Measurements from ENCODE around the gene TRIM32. TPM values are rescaled to one million over a fixed set of nuclear protein-coding genes. Genes with fewer than 3 reads are reported as not detected.

TRIM32 gene
- total RNA-seq, 2 experiments from 2014 or later: 13.9 to 17.1 TPM

DNA sequence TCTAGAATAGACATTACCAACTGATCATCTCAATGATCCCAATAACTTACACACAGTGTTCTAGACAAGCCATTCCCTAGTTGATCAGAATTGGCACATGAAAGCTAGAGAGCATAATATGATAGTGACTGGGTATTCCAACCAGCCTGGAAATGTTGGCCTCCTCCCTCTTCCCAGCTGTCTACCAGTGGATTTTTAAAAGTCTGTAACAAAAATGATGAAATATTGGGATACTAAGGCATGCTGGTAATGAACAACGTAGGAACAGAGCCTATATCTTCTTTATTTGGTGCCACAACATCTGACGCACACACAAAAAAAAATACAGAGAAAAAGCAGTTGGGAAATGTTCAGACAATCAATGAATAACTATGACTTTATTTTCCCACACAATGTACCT, 34.8 kb downstream of the TRIM32 start:
- Mint-ChIP-seq H3K27me3 (peaks cover 4% of the 10 kb centered on the region), H3K4me3 (no peak overlapping the region), H3K27ac (no peak overlapping the region), H3K9me3 (no peaks in the 10 kb centered on the region), H3K4me1 (peaks cover 3% of the 10 kb centered on the region), H3K36me3 (ENCODE audit: low read depth) (no peaks in the 10 kb centered on the region)
- no peak for DNase-seq
- CTCF ChIA-PET: interaction anchor here (1.7 kb wide), 1 partner anchor 16 kb away, joined by 4 read pairs; no protein-coding TSS in a partner anchor
- POLR2A ChIA-PET: no interaction called here

DNA sequence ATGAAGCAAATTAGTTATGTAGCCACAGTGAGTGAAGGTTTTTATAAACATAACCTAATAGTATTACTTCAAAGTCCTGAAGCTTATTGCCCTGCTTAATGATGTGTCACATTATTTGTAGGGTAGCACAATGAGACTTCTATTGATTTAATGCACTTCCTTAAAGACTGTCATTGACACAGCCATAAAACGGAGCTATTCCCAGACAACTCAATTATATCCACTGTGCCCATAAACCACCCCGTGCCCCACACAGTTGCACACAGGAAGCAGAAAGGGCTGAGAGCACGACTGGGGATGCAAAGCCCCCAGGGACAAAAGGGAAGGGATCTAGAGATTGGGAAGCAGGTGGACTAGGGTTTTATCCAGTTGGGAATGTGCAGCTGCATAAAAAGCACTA, 37.0 kb downstream of the TRIM32 start:
- ChIA-PET POLR2A (no interaction called here), CTCF (no interaction called here)
- Mint-ChIP-seq H3K4me3 (no peak overlapping the region), H3K9me3 (no peaks in the 10 kb centered on the region), H3K4me1 (no peaks in the 10 kb centered on the region), H3K27me3 (peaks cover 4% of the 10 kb centered on the region), H3K27ac (no peak overlapping the region), H3K36me3 (ENCODE audit: low read depth) (no peaks in the 10 kb centered on the region)
- DNase-seq: no peak

GRCh38 chr9:116726602-116727001, 39.5 kb downstream of the TRIM32 start:
- ChIA-PET CTCF (interaction anchor here (3.2 kb wide), 1 partner anchor 11 kb away, joined by 12 read pairs; no protein-coding TSS in a partner anchor), POLR2A (no interaction called here)
- no peaks in the 10 kb centered on the region for H3K27me3 Mint-ChIP-seq
- H3K27ac Mint-ChIP-seq: no peak overlapping the region
- DNase-seq: no peak
- H3K4me1 Mint-ChIP-seq: no peaks in the 10 kb centered on the region
- H3K36me3 Mint-ChIP-seq (ENCODE audit: low read depth): no peaks in the 10 kb centered on the region
- H3K4me3 Mint-ChIP-seq: no peak overlapping the region
- no peaks in the 10 kb centered on the region for H3K9me3 Mint-ChIP-seq

GRCh38 chr9:116733010-116733641, 46.0 kb downstream of the TRIM32 start:
- no peak overlapping the region for H3K27ac Mint-ChIP-seq
- no peak for DNase-seq
- H3K27me3 Mint-ChIP-seq: no peaks in the 10 kb centered on the region
- CTCF ChIA-PET: no interaction called here
- H3K4me3 Mint-ChIP-seq: no peak overlapping the region
- POLR2A ChIA-PET: no interaction called here
- no peaks in the 10 kb centered on the region for H3K9me3 Mint-ChIP-seq
- no peaks in the 10 kb centered on the region for H3K36me3 Mint-ChIP-seq (ENCODE audit: low read depth)
- peaks cover 2% of the 10 kb centered on the region for H3K4me1 Mint-ChIP-seq

DNA sequence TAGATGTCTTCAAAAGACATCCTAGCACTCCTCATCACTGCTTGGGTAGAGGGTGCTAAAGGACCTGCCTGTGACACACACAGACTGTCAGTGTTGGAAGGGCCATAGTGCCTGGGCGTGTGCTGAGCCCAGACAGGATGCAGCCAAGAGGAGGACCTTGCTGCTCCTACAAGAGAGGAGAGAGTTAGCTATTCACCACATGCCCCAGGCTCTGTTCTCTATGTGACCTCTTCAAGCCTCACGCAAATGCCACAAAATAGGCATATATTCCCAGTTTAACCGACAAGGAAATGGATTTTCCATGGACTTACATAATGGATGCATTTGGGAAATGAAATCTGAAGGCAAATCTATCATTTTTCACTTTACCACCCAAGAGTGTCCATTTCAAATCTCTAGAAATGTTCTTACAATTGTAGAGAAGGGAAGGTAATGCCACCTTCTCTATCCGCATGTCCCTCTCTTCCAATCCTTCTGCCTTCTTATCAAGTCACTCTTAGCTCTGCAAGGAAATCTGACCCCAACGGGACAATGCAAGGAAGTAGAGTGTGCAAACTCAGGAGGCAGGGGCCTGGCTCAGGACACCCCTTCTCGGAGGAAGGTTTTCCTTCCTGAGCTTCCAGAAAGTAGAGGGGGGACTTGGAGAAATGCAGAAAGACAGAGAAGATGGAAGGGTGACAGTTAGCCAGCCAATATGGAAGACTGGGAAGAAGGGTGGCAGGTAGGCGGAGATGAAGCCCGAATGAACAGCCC, 49.5 kb downstream of the TRIM32 start:
- Mint-ChIP-seq H3K27ac (no peak overlapping the region), H3K4me1 (peaks cover 2% of the 10 kb centered on the region), H3K9me3 (no peaks in the 10 kb centered on the region), H3K4me3 (no peak overlapping the region), H3K27me3 (no peaks in the 10 kb centered on the region), H3K36me3 (ENCODE audit: low read depth) (no peaks in the 10 kb centered on the region)
- no peak for DNase-seq
- ChIA-PET POLR2A (no interaction called here), CTCF (interaction anchor here (0.9 to 2.6 kb wide), 10 partner anchors 10 to 675 kb away, joined by 3 to 37 read pairs (median 4); no protein-coding TSS in a partner anchor)

- H3K9me3 Mint-ChIP-seq: no peaks in the 10 kb centered on the region
- no peaks in the 10 kb centered on the region for H3K36me3 Mint-ChIP-seq (ENCODE audit: low read depth)
- peaks cover 2% of the 10 kb centered on the region for H3K4me1 Mint-ChIP-seq
- ChIA-PET POLR2A (no interaction called here), CTCF (interaction anchor here (0.9 to 2.6 kb wide), 10 partner anchors 11 to 674 kb away, joined by 3 to 37 read pairs (median 4); no protein-coding TSS in a partner anchor)
- peak; percentile 61 for DNase-seq
- H3K27me3 Mint-ChIP-seq: no peaks in the 10 kb centered on the region
- H3K27ac Mint-ChIP-seq: no peak overlapping the region
- H3K4me3 Mint-ChIP-seq: no peak overlapping the region
Observed at GRCh38 chr9:116737152-116737546, 50.0 kb downstream of the TRIM32 start.

- Mint-ChIP-seq H3K27me3 (no peaks in the 10 kb centered on the region), H3K4me3 (no peak overlapping the region), H3K9me3 (no peaks in the 10 kb centered on the region), H3K36me3 (ENCODE audit: low read depth) (no peaks in the 10 kb centered on the region), H3K4me1 (peaks cover 2% of the 10 kb centered on the region), H3K27ac (no peak overlapping the region)
- ChIA-PET CTCF (no interaction called here), POLR2A (no interaction called here)
- no peak for DNase-seq
Observed at GRCh38 chr9:116741086-116741740, 54.1 kb downstream of the TRIM32 start.

DNA sequence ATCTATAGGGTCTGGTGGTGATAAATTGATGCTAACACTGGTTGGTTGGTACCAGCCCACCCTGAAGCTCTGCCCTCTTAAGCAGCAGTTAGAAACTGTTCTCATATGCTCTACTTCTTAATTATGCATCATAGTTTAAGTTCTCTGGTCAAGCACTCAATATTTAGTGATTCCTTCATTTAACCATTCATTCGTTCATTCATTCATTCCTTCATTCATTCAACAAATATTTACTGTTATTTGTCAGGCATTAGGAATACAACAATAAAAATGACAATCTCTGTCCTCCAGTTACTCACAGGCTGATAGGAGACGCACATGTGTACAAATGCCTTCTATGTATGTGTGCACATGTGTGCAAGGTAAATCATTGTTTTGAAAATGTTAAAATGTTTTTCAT, 54.6 kb downstream of the TRIM32 start:
- Mint-ChIP-seq H3K27ac (no peak overlapping the region), H3K36me3 (ENCODE audit: low read depth) (no peaks in the 10 kb centered on the region), H3K4me1 (peaks cover 2% of the 10 kb centered on the region), H3K9me3 (no peaks in the 10 kb centered on the region), H3K4me3 (no peak overlapping the region), H3K27me3 (no peaks in the 10 kb centered on the region)
- DNase-seq: no peak
- CTCF ChIA-PET: no interaction called here
- POLR2A ChIA-PET: no interaction called here

DNA sequence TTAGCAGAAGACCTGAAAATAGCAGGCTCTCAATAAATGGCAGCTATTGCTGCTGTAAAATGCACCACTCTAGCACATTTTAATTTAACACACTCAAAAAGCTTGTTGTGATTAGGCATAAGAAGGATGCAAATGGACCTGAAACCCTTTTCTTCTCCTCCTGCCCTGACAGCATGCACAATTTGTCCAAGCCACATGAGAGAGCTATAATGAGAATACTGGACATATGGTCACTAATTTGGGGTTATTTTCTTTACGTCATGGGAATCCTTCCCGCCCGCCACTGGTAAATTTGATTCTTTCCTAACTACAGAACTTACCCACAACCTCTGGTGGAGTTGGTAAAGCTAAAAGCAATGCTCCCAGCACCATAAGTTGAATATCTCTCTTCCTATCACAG, 62.1 kb downstream of the TRIM32 start:
- CTCF ChIA-PET: interaction anchor here (0.7 kb wide), 1 partner anchor 12 kb away, joined by 3 read pairs; no protein-coding TSS in a partner anchor
- peaks cover 5% of the 10 kb centered on the region for H3K27me3 Mint-ChIP-seq
- no peak for DNase-seq
- H3K4me1 Mint-ChIP-seq: no peaks in the 10 kb centered on the region
- H3K36me3 Mint-ChIP-seq (ENCODE audit: low read depth): no peaks in the 10 kb centered on the region
- POLR2A ChIA-PET: no interaction called here
- no peak overlapping the region for H3K4me3 Mint-ChIP-seq
- H3K9me3 Mint-ChIP-seq: no peaks in the 10 kb centered on the region
- H3K27ac Mint-ChIP-seq: no peak overlapping the region

GRCh38 chr9:116749772-116750171, 62.7 kb downstream of the TRIM32 start:
- Mint-ChIP-seq H3K4me3 (no peak overlapping the region), H3K9me3 (no peaks in the 10 kb centered on the region), H3K27ac (no peak overlapping the region), H3K27me3 (peaks cover 5% of the 10 kb centered on the region), H3K36me3 (ENCODE audit: low read depth) (no peaks in the 10 kb centered on the region), H3K4me1 (no peaks in the 10 kb centered on the region)
- ChIA-PET POLR2A (no interaction called here), CTCF (no interaction called here)
- DNase-seq: no peak

DNA sequence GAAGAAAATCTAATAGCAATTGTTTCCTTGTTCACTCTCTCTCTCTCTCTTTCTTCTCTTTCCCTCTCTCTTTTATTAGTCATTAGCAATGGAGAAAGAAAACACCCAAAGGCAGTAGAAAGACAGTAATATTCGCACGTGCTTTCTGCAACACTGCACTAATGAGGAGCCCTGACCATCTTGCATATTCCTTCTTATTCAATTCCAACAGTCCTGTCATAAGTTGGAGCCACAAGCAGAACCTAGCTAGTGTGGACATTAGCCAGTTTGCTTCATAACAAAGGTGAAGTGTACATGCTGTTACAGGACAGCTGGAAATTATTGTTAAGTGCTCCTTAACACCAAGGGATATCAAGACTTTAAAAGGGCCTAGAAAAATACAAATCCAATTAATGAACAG, 63.4 kb downstream of the TRIM32 start:
- Mint-ChIP-seq H3K36me3 (ENCODE audit: low read depth) (no peaks in the 10 kb centered on the region), H3K27me3 (peaks cover 5% of the 10 kb centered on the region), H3K9me3 (no peaks in the 10 kb centered on the region), H3K27ac (no peak overlapping the region), H3K4me3 (no peak overlapping the region), H3K4me1 (no peaks in the 10 kb centered on the region)
- ChIA-PET POLR2A (no interaction called here), CTCF (no interaction called here)
- DNase-seq: no peak

Data from activated CD4-positive, alpha-beta memory T cell treated with anti-CD3 and anti-CD28 coated beads, Interleukin-2, amount 10 ng/mL, durations not matched to agents 7 days and 5 days (primary cell).